ENCODE measurements around the gene NPIPA5. TPM values are rescaled to one million over a fixed set of nuclear protein-coding genes. Genes with fewer than 3 reads are reported as not detected.
A peak's percentile ranks its signal among the peaks of the same experiment; 100 is the strongest.
"Not testable (repeated sequence)": the region's sequence is repeated elsewhere in the genome, so short reads cannot be mapped to it uniquely, and the experiment has no call there.

The NPIPA5 gene
- total and polyA plus RNA-seq, 2 of the 13 experiments (the other 11 are each of a cell fraction or from before 2014, with no cell fraction given): 9.7 to 21.5 TPM

DNA sequence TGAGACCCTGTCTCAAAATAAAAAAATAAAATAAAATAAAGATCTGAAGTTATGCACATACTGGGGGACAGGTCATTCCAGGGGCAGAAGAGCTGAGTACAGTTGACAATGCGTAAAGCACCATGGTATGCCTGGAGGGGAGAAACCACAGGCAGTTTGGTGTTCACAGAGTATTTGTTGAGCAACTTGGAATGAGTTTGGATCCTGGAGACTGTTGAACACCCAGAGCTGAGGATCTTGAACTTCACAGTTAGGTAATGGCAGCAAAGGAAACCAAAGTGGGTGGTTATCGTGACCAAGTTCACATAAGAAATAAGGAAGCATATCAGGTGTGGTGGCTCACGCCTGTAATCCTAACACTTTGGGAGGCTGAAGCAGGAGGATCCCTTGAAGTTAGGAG is 26.0 kb upstream of the NPIPA5 start:
- H3K36me3 ChIP-seq (replicated peaks in 1 of 2; ENCODE audit: control insufficient read depth in 1 of 2, insufficient read depth in 2 of 2, low read length in 2 of 2): peaks cover 1 to 24% of the 10 kb centered on the region in 2 experiments; a peak in 4 of 5 replicates
- H3K27ac ChIP-seq (ENCODE audit: extremely low read length, insufficient read depth, low read length): peak overlapping the region; percentile 0
- H3K9ac ChIP-seq (ENCODE audit: insufficient read depth, low read depth, low read length); in situ Hi-C loops (cut with HindIII; ENCODE audit: extremely low pct_ligation_motif_present, low pct_unique_long_range_greater_than_20kb); CTCF ChIA-PET (ENCODE audit: low intra/inter-chr PET ratio, low total read pairs); H3K9me3 ChIP-seq (ENCODE audit: low read length); H3K27me3 ChIP-seq (ENCODE audit: control insufficient read depth in 1 of 2, insufficient read depth in 2 of 2, low read length in 2 of 2); H3K4me3 ChIP-seq (replicated peaks in 1 of 3; ENCODE audit: insufficient read depth in 1 of 3, low read depth in 2 of 3, low read length in 3 of 3); H2AFZ ChIP-seq (ENCODE audit: low read length); DNase-seq (ENCODE audit: low spot score); H4K20me1 ChIP-seq (ENCODE audit: insufficient read depth, low read length); FAIRE-seq; H3K79me2 ChIP-seq (ENCODE audit: insufficient read depth, low read length); intact Hi-C loops (cut with micrococcal nuclease; ENCODE audit: unreplicated experiment); H3K4me2 ChIP-seq (ENCODE audit: low read depth, low read length): not testable (repeated sequence)
- ATAC-seq: peak; percentile 24; the same call in 1 of the 3 replicates
- WGBS (ENCODE audit: low lambda C conversion rate): 98% methylated on average over 3 of the region's 3 CpGs
- TF ChIP-seq NR2F1 (CRISPR knock-in tag; IDR thresholded peaks at IDR 0.05) (0 out of 4 replicates have a peak, but pooled peaks of 1 of the 2 experiments have one; percentile 19), POLR2A (IDR thresholded peaks at IDR 0.05; ENCODE audit: insufficient read depth in 1 of 2, low read depth in 2 of 2, low read length in 2 of 2) (peak in 1 of 2 experiments; percentile 42; a peak in 1 of 4 replicates)
- TF ChIP-seq, protein P1, sequence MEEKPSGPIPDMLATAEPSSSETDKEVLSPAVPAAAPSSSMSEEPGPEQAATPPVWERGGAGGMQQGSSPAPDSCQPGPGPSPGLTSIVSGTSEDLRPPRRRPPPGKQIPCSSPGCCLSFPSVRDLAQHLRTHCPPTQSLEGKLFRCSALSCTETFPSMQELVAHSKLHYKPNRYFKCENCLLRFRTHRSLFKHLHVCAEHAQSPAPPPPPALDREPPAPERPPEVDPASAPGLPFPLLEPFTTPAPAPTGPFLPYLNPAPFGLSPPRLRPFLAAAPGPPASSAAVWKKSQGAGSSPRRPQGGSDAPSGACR (CRISPR knock-in tag; IDR thresholded peaks at IDR 0.05): 0 out of 2 replicates have a peak, but pooled peaks have one; percentile 10
- H3K4me1 ChIP-seq (ENCODE audit: insufficient read depth, low read length): peaks cover 45% of the 10 kb centered on the region
- POLR2A ChIA-PET: interaction anchor here (1.6 to 1.7 kb wide), 2 partner anchors 8 to 239 kb away, joined by 4 to 8 read pairs; partner anchors contain the start of genes MARF1 and MPV17L
- BruUV-seq (replicated peaks): TSS peak; percentile 6

DNA sequence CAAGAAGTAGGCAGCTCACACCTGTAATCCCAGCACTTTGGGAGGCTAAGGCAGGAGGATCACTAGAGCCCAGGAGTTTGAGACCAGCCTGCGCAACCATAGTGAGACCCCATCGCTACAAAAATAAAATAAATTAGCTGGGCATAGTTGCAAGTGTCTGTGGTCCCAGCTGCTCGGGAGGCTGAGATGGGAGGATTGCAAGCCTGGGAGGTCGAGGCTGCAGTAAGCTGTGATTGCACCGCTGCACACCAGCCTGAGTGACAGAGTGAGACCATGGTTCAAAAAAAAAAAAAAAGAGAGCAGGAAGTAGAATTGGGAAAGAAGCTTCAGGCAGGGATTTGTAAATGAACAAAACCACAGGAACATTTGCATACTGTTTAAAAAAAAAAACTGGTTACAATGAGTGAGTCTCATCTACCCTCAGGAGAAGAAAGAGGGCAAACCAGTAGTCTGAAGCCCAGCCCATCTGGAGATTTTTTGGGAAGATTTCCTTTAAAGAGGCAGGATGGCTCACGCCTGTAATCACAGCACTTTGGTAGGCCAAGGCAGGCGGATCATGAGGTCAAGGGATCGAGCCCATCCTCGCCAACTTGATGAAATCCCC is 25.4 kb upstream of the NPIPA5 start:
- ATAC-seq: no peak
- 95% methylated on average over 9 of the region's 9 CpGs for WGBS (ENCODE audit: low lambda C conversion rate)
- H3K9ac ChIP-seq (ENCODE audit: insufficient read depth, low read depth, low read length): no peak overlapping the region
- no peak overlapping the region for H2AFZ ChIP-seq (ENCODE audit: low read length)
- in situ Hi-C loops (cut with HindIII; ENCODE audit: extremely low pct_ligation_motif_present, low pct_unique_long_range_greater_than_20kb) (no loop called here), intact Hi-C loops (cut with micrococcal nuclease; ENCODE audit: unreplicated experiment) (no loop called here)
- no TSS peak for BruUV-seq (replicated peaks)
- no peaks in the 10 kb centered on the region for H4K20me1 ChIP-seq (ENCODE audit: insufficient read depth, low read length)
- H3K27ac ChIP-seq (ENCODE audit: extremely low read length, insufficient read depth, low read length): peak overlapping the region; percentile 0
- peaks cover 12% of the 10 kb centered on the region for H3K79me2 ChIP-seq (ENCODE audit: insufficient read depth, low read length)
- H3K27me3 ChIP-seq (ENCODE audit: control insufficient read depth in 1 of 2, insufficient read depth in 2 of 2, low read length in 2 of 2): no peaks in the 10 kb centered on the region
- no peak for DNase-seq (ENCODE audit: low spot score)
- ChIA-PET CTCF (ENCODE audit: low intra/inter-chr PET ratio, low total read pairs) (no interaction called here), POLR2A (interaction anchor here (1.6 kb wide), 1 partner anchor 239 kb away, joined by 4 read pairs; the partner anchor contains the start of gene MARF1)
- peaks cover 1 to 19% of the 10 kb centered on the region in 2 experiments; a peak in 4 of 5 replicates for H3K36me3 ChIP-seq (replicated peaks in 1 of 2; ENCODE audit: control insufficient read depth in 1 of 2, insufficient read depth in 2 of 2, low read length in 2 of 2)
- H3K4me1 ChIP-seq (ENCODE audit: insufficient read depth, low read length): peaks cover 51% of the 10 kb centered on the region
- H3K4me2 ChIP-seq (ENCODE audit: low read depth, low read length): no peak overlapping the region
- no peak overlapping the region for H3K4me3 ChIP-seq (replicated peaks in 1 of 3; ENCODE audit: insufficient read depth in 1 of 3, low read depth in 2 of 3, low read length in 3 of 3)
- no peaks in the 10 kb centered on the region for H3K9me3 ChIP-seq (ENCODE audit: low read length)
- FAIRE-seq: no peak
- no peak for TF ChIP-seq FOXA3 (CRISPR knock-in tag; IDR thresholded peaks at IDR 0.05)
- no peak for TF ChIP-seq SIN3B (IDR thresholded peaks at IDR 0.05; ENCODE audit: low read length)
- TF ChIP-seq, protein P2, sequence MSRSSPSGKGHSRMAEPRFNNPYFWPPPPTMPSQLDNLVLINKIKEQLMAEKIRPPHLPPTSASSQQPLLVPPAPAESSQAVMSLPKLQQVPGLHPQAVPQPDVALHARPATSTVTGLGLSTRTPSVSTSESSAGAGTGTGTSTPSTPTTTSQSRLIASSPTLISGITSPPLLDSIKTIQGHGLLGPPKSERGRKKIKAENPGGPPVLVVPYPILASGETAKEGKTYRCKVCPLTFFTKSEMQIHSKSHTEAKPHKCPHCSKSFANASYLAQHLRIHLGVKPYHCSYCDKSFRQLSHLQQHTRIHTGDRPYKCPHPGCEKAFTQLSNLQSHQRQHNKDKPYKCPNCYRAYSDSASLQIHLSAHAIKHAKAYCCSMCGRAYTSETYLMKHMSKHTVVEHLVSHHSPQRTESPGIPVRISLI (CRISPR knock-in tag; IDR thresholded peaks at IDR 0.05; ENCODE audit: borderline replicate concordance): peak; percentile 28; the same call in 1 of the 2 replicates
- TF ChIP-seq CBX2 (IDR thresholded peaks at IDR 0.05; ENCODE audit: low read depth, low read length): no peak
- no peak for TF ChIP-seq CBX2 (CRISPR knock-in tag; IDR thresholded peaks at IDR 0.05; ENCODE audit: low read depth)
- no peak for TF ChIP-seq KDM4B (CRISPR knock-in tag; IDR thresholded peaks at IDR 0.05)
- TF ChIP-seq ZNF232 (CRISPR knock-in tag; IDR thresholded peaks at IDR 0.05; ENCODE audit: borderline replicate concordance): no peak
- TF ChIP-seq ZFP36L1 (CRISPR knock-in tag; IDR thresholded peaks at IDR 0.05): 0 out of 2 replicates have a peak, but pooled peaks have one; percentile 35
- TF ChIP-seq RBFOX2 (IDR thresholded peaks at IDR 0.05; ENCODE audit: low read depth, low read length): peak; percentile 31; the same call in 1 of the 2 replicates
- no peak for TF ChIP-seq CCAR2 (optimal IDR thresholded peaks at IDR 0.05; ENCODE audit: low read depth, low read length)
- TF ChIP-seq NFYC (CRISPR knock-in tag; IDR thresholded peaks at IDR 0.05): no peak

Measured in HepG2 (cell line).